HL-60 (cell line): ENCODE data around the gene DENND5A.

ENCODE experiments used
- TF ChIP-seq, protein P1 (sequence below): IDR thresholded peaks from one replicate; pipeline ENCODE4 v1.5.1; 2011; ENCODE audit warnings: low read length, control low read depth, inconsistent platforms; ENCODE audit not compliant: insufficient read depth
- TF ChIP-seq, protein P2 (sequence below): IDR thresholded peaks from 2 replicates; pipeline ENCODE4 v1.6.1; 2012; ENCODE audit warnings: low read depth; ENCODE audit not compliant: insufficient replicate concordance

DNA sequence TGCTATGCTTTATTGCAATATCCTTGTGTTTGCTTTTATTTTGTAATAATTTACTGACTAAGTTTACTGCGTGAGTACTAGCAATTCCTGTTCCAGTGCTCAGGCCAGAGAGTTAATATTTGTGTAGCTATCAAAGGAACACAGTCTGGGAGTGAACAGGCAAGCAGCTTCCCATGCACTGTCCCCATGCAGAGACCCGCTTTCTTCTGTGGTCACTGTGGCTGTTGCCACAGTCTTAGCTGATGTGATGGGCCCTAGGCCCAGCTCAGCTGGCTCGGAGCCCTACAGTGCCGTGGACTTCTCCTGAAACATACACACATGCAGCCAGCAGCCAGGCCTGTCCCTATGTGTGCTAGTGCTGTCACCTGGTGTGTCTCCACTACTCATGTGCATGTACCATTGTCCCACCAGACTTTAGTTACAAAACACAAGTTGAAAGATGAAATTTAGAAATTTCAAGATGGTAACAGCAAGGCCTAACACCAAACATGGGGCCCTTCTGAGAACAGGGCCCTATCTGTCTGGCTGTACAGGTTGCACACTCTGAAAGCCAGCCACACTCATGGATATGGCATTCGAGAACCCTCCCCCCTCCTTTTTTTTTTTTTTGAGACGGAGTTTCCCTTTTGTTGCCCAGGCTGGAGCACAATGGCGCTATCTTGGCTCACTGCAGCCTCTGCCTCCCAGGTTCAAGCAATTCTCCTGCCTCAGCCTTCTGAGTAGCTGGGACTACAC is 161.4 kb downstream of the DENND5A start:
- TF ChIP-seq, protein P1, sequence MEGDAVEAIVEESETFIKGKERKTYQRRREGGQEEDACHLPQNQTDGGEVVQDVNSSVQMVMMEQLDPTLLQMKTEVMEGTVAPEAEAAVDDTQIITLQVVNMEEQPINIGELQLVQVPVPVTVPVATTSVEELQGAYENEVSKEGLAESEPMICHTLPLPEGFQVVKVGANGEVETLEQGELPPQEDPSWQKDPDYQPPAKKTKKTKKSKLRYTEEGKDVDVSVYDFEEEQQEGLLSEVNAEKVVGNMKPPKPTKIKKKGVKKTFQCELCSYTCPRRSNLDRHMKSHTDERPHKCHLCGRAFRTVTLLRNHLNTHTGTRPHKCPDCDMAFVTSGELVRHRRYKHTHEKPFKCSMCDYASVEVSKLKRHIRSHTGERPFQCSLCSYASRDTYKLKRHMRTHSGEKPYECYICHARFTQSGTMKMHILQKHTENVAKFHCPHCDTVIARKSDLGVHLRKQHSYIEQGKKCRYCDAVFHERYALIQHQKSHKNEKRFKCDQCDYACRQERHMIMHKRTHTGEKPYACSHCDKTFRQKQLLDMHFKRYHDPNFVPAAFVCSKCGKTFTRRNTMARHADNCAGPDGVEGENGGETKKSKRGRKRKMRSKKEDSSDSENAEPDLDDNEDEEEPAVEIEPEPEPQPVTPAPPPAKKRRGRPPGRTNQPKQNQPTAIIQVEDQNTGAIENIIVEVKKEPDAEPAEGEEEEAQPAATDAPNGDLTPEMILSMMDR: no peak
- TF ChIP-seq, protein P2, sequence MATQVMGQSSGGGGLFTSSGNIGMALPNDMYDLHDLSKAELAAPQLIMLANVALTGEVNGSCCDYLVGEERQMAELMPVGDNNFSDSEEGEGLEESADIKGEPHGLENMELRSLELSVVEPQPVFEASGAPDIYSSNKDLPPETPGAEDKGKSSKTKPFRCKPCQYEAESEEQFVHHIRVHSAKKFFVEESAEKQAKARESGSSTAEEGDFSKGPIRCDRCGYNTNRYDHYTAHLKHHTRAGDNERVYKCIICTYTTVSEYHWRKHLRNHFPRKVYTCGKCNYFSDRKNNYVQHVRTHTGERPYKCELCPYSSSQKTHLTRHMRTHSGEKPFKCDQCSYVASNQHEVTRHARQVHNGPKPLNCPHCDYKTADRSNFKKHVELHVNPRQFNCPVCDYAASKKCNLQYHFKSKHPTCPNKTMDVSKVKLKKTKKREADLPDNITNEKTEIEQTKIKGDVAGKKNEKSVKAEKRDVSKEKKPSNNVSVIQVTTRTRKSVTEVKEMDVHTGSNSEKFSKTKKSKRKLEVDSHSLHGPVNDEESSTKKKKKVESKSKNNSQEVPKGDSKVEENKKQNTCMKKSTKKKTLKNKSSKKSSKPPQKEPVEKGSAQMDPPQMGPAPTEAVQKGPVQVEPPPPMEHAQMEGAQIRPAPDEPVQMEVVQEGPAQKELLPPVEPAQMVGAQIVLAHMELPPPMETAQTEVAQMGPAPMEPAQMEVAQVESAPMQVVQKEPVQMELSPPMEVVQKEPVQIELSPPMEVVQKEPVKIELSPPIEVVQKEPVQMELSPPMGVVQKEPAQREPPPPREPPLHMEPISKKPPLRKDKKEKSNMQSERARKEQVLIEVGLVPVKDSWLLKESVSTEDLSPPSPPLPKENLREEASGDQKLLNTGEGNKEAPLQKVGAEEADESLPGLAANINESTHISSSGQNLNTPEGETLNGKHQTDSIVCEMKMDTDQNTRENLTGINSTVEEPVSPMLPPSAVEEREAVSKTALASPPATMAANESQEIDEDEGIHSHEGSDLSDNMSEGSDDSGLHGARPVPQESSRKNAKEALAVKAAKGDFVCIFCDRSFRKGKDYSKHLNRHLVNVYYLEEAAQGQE: no peak
